Activated effector memory CD4-positive, alpha-beta T cell treated with Interleukin-2 at 50 U/mL for 16 hours (primary cell): ENCODE data around the gene CBLL1.

Experiments
- DNase-seq: peaks from one replicate; pipeline ENCODE4 v3.0.0-alpha.2; 2020

The CBLL1 gene

GRCh38 chr7:107744345-107744750 is 406 bp downstream of the CBLL1 start:
- DNase-seq = no peak

- DNase-seq = no peak
Measured at GRCh38 chr7:107746006-107746405, 2.1 kb downstream of the CBLL1 start.

GRCh38 chr7:107751113-107751512 is 7.2 kb downstream of the CBLL1 start:
- DNase-seq = no peak

- no peak for DNase-seq
Measured at GRCh38 chr7:107754642-107755041, 10.7 kb downstream of the CBLL1 start.

GRCh38 chr7:107758667-107759066 is 14.7 kb downstream of the CBLL1 start:
- no peak for DNase-seq

DNA sequence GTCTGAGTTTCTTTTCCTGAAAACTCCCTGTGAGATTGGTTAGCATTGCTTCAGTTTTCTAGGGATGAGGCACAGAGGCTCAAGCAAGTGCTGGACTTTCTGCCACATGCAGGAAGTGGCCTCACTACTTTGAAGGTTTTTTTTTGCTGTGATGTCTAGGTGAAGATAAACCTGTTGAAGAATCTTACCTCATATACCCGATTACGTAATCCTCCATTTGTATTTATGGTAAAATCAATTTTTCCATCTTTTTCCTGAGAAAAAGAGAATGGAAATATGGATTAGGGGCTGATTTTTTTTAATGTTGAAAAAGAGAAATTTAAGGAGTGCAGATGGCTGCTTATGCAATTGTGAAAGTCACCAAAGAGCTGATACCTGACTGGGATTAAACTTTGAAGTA is 23.4 kb downstream of the CBLL1 start:
- no peak for DNase-seq

DNA sequence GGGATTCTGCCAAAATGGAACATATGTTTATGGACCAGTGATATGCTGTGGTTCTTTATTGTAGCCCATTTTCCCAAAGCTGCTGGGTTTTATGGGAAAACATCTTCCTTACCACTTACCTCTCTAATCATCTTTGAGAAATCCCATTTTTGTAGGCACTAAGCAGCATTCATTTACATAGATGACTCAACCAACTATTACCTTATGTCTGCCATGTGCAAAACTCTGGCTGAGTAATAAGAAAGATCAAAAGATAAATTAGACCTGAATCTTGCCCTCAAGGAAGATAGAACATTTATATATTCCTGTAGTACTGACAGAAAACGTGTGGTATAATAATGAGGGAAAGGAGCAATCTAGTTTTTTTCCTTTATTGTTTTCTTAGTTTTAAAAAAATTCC is 24.3 kb downstream of the CBLL1 start:
- DNase-seq = no peak

GRCh38 chr7:107773027-107773426 is 29.1 kb downstream of the CBLL1 start:
- DNase-seq = no peak

GRCh38 chr7:107777702-107778101 is 33.8 kb downstream of the CBLL1 start:
- DNase-seq = no peak

DNA sequence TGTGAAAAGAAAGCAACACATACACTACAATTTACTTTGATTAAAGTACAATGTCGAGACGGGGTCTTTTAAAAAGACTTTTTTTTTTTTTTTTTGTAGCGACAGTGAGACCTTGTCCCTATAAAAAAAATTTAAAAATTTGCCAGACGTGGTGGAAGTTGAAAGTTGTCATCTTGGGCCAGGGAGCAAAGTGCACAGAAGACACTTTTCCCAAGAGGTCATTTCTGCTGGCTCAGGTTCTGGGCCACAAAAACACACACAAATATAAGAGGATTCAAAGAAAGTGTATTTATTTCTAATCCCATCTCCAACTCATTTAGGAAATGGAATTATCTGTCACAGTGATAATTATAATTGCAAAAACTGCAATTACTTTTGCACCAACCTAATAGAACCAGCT is 34.3 kb downstream of the CBLL1 start:
- no peak for DNase-seq

- DNase-seq = no peak
Measured at GRCh38 chr7:107779647-107780099, 35.7 kb downstream of the CBLL1 start.

DNA sequence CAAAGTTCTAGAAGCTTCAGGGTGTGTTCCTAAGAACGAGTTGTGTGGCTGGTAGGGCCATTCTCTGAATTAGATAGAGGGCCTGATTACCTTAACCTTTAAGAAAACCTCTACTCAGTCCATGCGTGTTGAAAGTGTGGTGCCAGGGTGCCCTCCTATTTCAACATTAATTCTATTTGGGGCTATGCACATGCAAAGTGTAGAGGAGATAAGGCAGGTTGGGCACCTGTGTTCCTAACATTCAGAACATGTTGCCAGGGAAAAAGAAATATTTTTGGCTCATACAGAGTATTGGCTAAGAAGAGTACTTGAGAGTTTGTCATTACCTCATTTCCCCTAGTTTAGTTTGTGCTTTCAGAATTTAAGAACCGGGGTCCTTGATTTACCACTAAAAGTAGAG is 38.4 kb downstream of the CBLL1 start:
- DNase-seq = no peak

GRCh38 chr7:107783648-107784047 is 39.7 kb downstream of the CBLL1 start:
- DNase-seq = no peak

DNA sequence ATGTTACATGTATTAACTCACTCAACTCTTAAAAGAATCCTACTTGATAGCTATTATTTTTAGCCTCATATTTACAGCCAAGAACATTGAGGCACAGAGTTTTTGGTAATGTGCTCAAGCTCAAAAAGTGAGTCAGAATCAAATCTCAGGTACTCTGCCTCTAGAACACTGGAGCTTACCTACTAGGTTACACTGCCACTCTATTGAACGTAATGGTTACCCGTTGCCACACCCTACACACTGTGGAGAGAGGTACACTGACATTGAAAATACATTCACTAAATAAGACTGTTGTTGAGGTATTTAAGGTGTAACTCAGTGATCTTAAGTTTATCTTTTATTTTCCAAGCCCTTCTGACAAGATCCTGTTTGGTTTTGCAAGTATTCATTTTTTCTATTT is 41.2 kb downstream of the CBLL1 start:
- no peak for DNase-seq

DNA sequence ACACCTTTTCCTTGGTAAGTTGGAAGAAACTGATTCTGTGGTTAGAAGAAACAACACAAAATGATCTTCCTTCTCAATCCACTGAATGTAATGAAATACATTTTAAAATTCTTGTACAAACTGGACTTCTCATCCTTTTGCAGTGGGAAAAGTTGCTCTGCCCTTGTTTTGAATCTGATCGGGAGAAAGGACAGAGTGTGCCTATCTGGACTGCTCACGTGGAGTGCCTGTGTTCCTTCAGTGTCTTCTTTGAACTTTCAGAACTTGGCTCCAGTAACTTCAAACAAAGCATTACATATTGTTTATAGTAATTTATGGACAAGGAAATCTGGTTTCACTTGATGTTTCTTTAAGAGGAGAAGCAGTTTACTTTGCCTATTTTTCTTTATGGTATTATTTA is 42.0 kb downstream of the CBLL1 start:
- DNase-seq = no peak

DNA sequence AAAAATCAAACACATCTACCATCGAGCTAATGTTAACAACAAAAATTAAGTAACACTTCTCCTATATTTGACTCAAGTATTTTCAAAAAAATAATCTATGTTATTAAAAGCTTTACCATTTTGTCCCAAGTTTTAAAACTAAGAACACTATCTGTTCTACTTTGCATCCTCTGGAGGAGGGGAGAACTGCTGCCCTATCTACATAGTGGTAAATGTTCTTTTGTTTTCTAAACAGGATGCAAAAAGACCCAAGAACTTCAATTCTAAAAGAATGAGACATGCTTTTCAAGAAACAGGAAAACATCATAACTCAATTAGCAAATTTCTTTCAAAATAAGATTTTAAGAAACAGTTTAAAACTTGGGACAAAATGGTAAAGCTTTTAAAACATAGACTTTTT is 44.3 kb downstream of the CBLL1 start:
- no peak for DNase-seq

GRCh38 chr7:107788662-107789061 is 44.7 kb downstream of the CBLL1 start:
- no peak for DNase-seq

- DNase-seq = no peak
Measured at GRCh38 chr7:107789647-107790046, 45.7 kb downstream of the CBLL1 start.

DNA sequence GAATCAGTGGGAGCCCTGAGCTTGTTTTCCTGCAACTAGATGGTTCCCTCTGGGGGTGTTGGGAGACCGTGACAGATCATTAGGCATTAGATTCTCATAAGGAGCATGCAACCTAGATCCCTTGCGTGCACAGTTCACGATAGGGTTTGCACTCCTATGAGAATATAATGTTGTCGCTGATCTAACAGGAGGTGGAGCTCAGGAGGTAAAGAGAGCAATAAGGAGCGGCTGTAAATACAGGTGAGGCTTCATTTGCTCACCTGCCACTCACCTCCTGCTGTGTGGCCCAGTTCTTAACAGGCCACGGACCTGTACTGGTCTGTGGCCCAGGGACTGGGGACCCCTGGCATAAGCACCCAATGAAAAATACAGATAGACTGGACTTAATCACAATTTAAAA is 48.4 kb downstream of the CBLL1 start:
- DNase-seq = no peak

- no peak for DNase-seq
Measured at GRCh38 chr7:107799647-107800264, 55.8 kb downstream of the CBLL1 start.

GRCh38 chr7:107803009-107803610 is 59.2 kb downstream of the CBLL1 start, which contains the start of gene SLC26A3:
SLC26A3 (minus strand) TSS chr7:107803223; CDS start chr7:107794509, 8,714 bp downstream.
- no peak for DNase-seq

GRCh38 chr7:107809179-107809578 is 65.2 kb downstream of the CBLL1 start:
- no peak for DNase-seq

DNA sequence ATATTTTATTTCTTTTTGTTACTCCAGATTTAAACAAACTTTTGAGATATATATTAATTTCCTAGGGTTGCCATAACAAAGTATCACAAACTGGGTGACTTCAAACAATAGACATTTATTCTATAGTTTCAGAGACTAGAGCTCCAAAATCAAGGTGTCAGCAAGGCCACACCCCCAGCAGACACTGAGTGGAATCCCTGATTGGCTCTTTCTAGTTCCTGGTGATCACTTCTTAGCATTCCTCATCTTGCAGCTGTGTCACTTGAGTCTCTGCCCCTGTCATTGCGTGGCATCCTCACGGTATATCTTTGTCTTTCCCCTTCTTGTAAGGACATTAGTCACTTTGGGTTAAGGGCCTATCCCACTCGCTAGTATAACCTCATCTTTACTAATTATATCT is 66.7 kb downstream of the CBLL1 start:
- no peak for DNase-seq
